Measurements from ENCODE around the gene CFL1. TPM values are rescaled to one million over a fixed set of nuclear protein-coding genes. Genes with fewer than 3 reads are reported as not detected.

Gene CFL1
- polyA plus RNA-seq, 1 of the 3 experiments (the other 2 are of a cell fraction), result 4,252 TPM

- 89% methylated on average over 4 of the region's 7 CpGs for WGBS (ENCODE audit: low lambda C conversion rate)
- Histone ChIP-seq H3K4me3 (ENCODE audit: low read depth in 2 of 2, low read length in 1 of 2) (no peak overlapping the region), H3K9me3 (no peaks in the 10 kb centered on the region), H3F3A (replicated peaks; ENCODE audit: insufficient read depth) (peaks cover 34% of the 10 kb centered on the region), H3K27ac (ENCODE audit: low read depth in 2 of 2, low read length in 1 of 2) (no peak overlapping the region), H3K9me2 (no peaks in the 10 kb centered on the region), H3K79me2 (ENCODE audit: insufficient read depth) (peaks cover 39% of the 10 kb centered on the region), H2AFZ (ENCODE audit: low read depth) (no peak overlapping the region), H4K20me1 (ENCODE audit: insufficient read depth) (no peaks in the 10 kb centered on the region), H3K4me1 (ENCODE audit: control insufficient read depth in 1 of 2, insufficient read depth in 2 of 2, low read depth in 1 of 2, low read length in 1 of 2) (peaks cover 24 to 32% of the 10 kb centered on the region in 2 experiments), H3K27me3 (ENCODE audit: insufficient read depth) (no peaks in the 10 kb centered on the region), H3K36me3 (replicated peaks in 1 of 2; ENCODE audit: control insufficient read depth in 1 of 2, insufficient read depth in 2 of 2, low read length in 1 of 2) (peaks cover 31 to 45% of the 10 kb centered on the region in 2 experiments), H3K4me2 (no peak overlapping the region), H3K9ac (no peak overlapping the region)
- CTCF ChIA-PET, result interaction anchor here (0.5 to 15.2 kb wide), 59 partner anchors 9 to 257 kb away, joined by 3 to 374 read pairs (median 4); partner anchors contain the start of genes AP5B1, BANF1, C11orf68 and CFL1
- TF ChIP-seq TAF1 (IDR thresholded peaks at IDR 0.05; ENCODE audit: borderline replicate concordance, low read depth, low read length), result no peak
- no peak for TF ChIP-seq RFX5 (IDR thresholded peaks at IDR 0.05; ENCODE audit: low read length)
- TF ChIP-seq GATA2 (CRISPR knock-in tag; IDR thresholded peaks at IDR 0.05), result no peak
- no peak for TF ChIP-seq POLR2AphosphoS5 (IDR thresholded peaks at IDR 0.05; ENCODE audit: low read depth, low read length)
- TF ChIP-seq PBX3 (IDR thresholded peaks at IDR 0.05), result no peak
- no peak for TF ChIP-seq MEF2A (IDR thresholded peaks at IDR 0.05; ENCODE audit: borderline replicate concordance, low read depth)
- TF ChIP-seq FOSL2 (IDR thresholded peaks at IDR 0.05; ENCODE audit: borderline replicate concordance, low read depth), result no peak
- no peak for TF ChIP-seq JUND (IDR thresholded peaks at IDR 0.05)
- no peak for TF ChIP-seq SMC3 (IDR thresholded peaks at IDR 0.05; ENCODE audit: low read depth, low read length)
- no peak for TF ChIP-seq TCF12 (IDR thresholded peaks at IDR 0.05)
- TF ChIP-seq CTCF (IDR thresholded peaks at IDR 0.05), result no peak
- TF ChIP-seq RAD21 (IDR thresholded peaks at IDR 0.05; ENCODE audit: low read length), result no peak
- no peak for TF ChIP-seq ELF1 (IDR thresholded peaks at IDR 0.05)
- no peak for TF ChIP-seq YY1 (IDR thresholded peaks at IDR 0.05; ENCODE audit: low read depth)
- DNase-seq, result no peak
- POLR2A ChIA-PET, result interaction anchor here (0.6 to 1.9 kb wide), 9 partner anchors 11 to 174 kb away, joined by 3 to 9 read pairs (median 4); partner anchors contain the start of gene MUS81
These were observed 27.3 kb upstream of the CFL1 start for GRCh38 chr11:65885231-65885630.

- Histone ChIP-seq H3K4me2 (no peak overlapping the region), H3K4me3 (ENCODE audit: low read depth in 2 of 2, low read length in 1 of 2) (peak overlapping the region in 1 of 2 experiments; percentile 4; a peak in 1 of 4 replicates), H3F3A (replicated peaks; ENCODE audit: insufficient read depth) (peaks cover 29% of the 10 kb centered on the region), H4K20me1 (ENCODE audit: insufficient read depth) (no peaks in the 10 kb centered on the region), H3K27ac (ENCODE audit: low read depth in 2 of 2, low read length in 1 of 2) (no peak overlapping the region; a peak in 1 of 4 replicates), H3K27me3 (ENCODE audit: insufficient read depth) (no peaks in the 10 kb centered on the region), H3K36me3 (replicated peaks in 1 of 2; ENCODE audit: control insufficient read depth in 1 of 2, insufficient read depth in 2 of 2, low read length in 1 of 2) (peaks cover 31 to 45% of the 10 kb centered on the region in 2 experiments), H3K9me2 (no peaks in the 10 kb centered on the region), H3K9me3 (no peaks in the 10 kb centered on the region), H2AFZ (ENCODE audit: low read depth) (no peak overlapping the region), H3K79me2 (ENCODE audit: insufficient read depth) (peaks cover 39% of the 10 kb centered on the region), H3K4me1 (ENCODE audit: control insufficient read depth in 1 of 2, insufficient read depth in 2 of 2, low read depth in 1 of 2, low read length in 1 of 2) (peaks cover 19 to 27% of the 10 kb centered on the region in 2 experiments), H3K9ac (no peak overlapping the region)
- peak; percentile 92 for DNase-seq
- POLR2A ChIA-PET, result interaction anchor here (0.6 to 1.9 kb wide), 10 partner anchors 11 to 173 kb away, joined by 3 to 9 read pairs (median 4); partner anchors contain the start of gene MUS81
- CTCF ChIA-PET, result interaction anchor here (0.6 to 15.2 kb wide), 64 partner anchors 8 to 415 kb away, joined by 3 to 374 read pairs (median 4); partner anchors contain the start of genes AP5B1, BANF1, C11orf68 and CFL1
- WGBS (ENCODE audit: low lambda C conversion rate), result 0% methylated on average over 2 of the region's 9 CpGs
- TF ChIP-seq TEAD4 (IDR thresholded peaks at IDR 0.05; ENCODE audit: borderline replicate concordance, insufficient read depth) (no peak), CHD2 (IDR thresholded peaks at IDR 0.05; ENCODE audit: low read length, partially characterized antibody) (peak; percentile 41), REST (IDR thresholded peaks at IDR 0.05; ENCODE audit: low read depth, low read length) (no peak), IRF3 (IDR thresholded peaks at IDR 0.05; ENCODE audit: low read depth, low read length) (no peak), YY1 (IDR thresholded peaks at IDR 0.05; ENCODE audit: low read depth) (no peak), MEF2A (IDR thresholded peaks at IDR 0.05; ENCODE audit: borderline replicate concordance, low read depth) (no peak), GABPA (IDR thresholded peaks at IDR 0.05; ENCODE audit: low read depth) (0 out of 2 replicates have a peak, but pooled peaks have one; percentile 14), TAF1 (IDR thresholded peaks at IDR 0.05; ENCODE audit: borderline replicate concordance, low read depth, low read length) (no peak)
These were observed 26.7 kb upstream of the CFL1 start for GRCh38 chr11:65884716-65885092.

Measured in SK-N-SH (cell line).